Measurements from ENCODE around the gene OCA2. TPM values are rescaled to one million over a fixed set of nuclear protein-coding genes. Genes with fewer than 3 reads are reported as not detected.

OCA2 gene
- total RNA-seq, 1 experiment from 2014 or later = 0.13 TPM

- ChIA-PET POLR2A (no interaction called here), CTCF (no interaction called here)
- H3K36me3 ChIP-seq (ENCODE audit: control insufficient read depth, insufficient read depth, low read length) = no peaks in the 10 kb centered on the region
- TF ChIP-seq SIN3A (IDR thresholded peaks at IDR 0.05; ENCODE audit: borderline replicate concordance, insufficient read depth, low read depth, low read length) (no peak), REST (IDR thresholded peaks at IDR 0.05; ENCODE audit: insufficient read depth in 1 of 2, low read depth in 2 of 2, low read length in 1 of 2) (no peak), TCF7L2 (IDR thresholded peaks at IDR 0.05; ENCODE audit: low read depth, low read length) (no peak), POLR2AphosphoS5 (IDR thresholded peaks at IDR 0.05; ENCODE audit: low read depth, low read length) (no peak)
- TF ChIP-seq, protein P1, sequence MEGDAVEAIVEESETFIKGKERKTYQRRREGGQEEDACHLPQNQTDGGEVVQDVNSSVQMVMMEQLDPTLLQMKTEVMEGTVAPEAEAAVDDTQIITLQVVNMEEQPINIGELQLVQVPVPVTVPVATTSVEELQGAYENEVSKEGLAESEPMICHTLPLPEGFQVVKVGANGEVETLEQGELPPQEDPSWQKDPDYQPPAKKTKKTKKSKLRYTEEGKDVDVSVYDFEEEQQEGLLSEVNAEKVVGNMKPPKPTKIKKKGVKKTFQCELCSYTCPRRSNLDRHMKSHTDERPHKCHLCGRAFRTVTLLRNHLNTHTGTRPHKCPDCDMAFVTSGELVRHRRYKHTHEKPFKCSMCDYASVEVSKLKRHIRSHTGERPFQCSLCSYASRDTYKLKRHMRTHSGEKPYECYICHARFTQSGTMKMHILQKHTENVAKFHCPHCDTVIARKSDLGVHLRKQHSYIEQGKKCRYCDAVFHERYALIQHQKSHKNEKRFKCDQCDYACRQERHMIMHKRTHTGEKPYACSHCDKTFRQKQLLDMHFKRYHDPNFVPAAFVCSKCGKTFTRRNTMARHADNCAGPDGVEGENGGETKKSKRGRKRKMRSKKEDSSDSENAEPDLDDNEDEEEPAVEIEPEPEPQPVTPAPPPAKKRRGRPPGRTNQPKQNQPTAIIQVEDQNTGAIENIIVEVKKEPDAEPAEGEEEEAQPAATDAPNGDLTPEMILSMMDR (IDR thresholded peaks at IDR 0.05) = no peak
- H3K27me3 ChIP-seq (ENCODE audit: control insufficient read depth, insufficient read depth, low read length) = no peaks in the 10 kb centered on the region
- H3K4me1 ChIP-seq (ENCODE audit: control insufficient read depth, insufficient read depth, low read length) = no peaks in the 10 kb centered on the region
- no peaks in the 10 kb centered on the region for H3K9me3 ChIP-seq (ENCODE audit: control insufficient read depth, insufficient read depth, low read depth, low read length)
- intact Hi-C loops (cut with micrococcal nuclease; ENCODE audit: unreplicated experiment) (no loop called here), in situ Hi-C loops (cut with HindIII; ENCODE audit: low pct_unique_long_range_greater_than_20kb, low sequenced_read_pairs) (no loop called here)
- no peak for DNase-seq (ENCODE audit: low read depth, low spot score)
- no peak overlapping the region for H3K27ac ChIP-seq (ENCODE audit: low read length)
- BruUV-seq (replicated peaks) = no TSS peak
- H3K4me3 ChIP-seq (ENCODE audit: low read depth in 2 of 2, low read length in 2 of 2) = no peak overlapping the region
- no peak for ATAC-seq
Measured at GRCh38 chr15:28026221-28026620, 72.9 kb downstream of the OCA2 start.

- no peak for TF ChIP-seq REST (IDR thresholded peaks at IDR 0.05; ENCODE audit: insufficient read depth in 1 of 2, low read depth in 2 of 2, low read length in 1 of 2)
- TF ChIP-seq SIN3A (IDR thresholded peaks at IDR 0.05; ENCODE audit: borderline replicate concordance, insufficient read depth, low read depth, low read length) = no peak
- TF ChIP-seq, protein P1 (IDR thresholded peaks at IDR 0.05) = no peak
- no peak for TF ChIP-seq POLR2AphosphoS5 (IDR thresholded peaks at IDR 0.05; ENCODE audit: low read depth, low read length)
- no peak for TF ChIP-seq TCF7L2 (IDR thresholded peaks at IDR 0.05; ENCODE audit: low read depth, low read length)
- Histone ChIP-seq H3K4me3 (ENCODE audit: low read depth in 2 of 2, low read length in 2 of 2) (no peak overlapping the region), H3K27me3 (ENCODE audit: control insufficient read depth, insufficient read depth, low read length) (no peaks in the 10 kb centered on the region), H3K9me3 (ENCODE audit: control insufficient read depth, insufficient read depth, low read depth, low read length) (no peaks in the 10 kb centered on the region), H3K4me1 (ENCODE audit: control insufficient read depth, insufficient read depth, low read length) (no peaks in the 10 kb centered on the region), H3K36me3 (ENCODE audit: control insufficient read depth, insufficient read depth, low read length) (no peaks in the 10 kb centered on the region), H3K27ac (ENCODE audit: low read length) (no peak overlapping the region)
- no TSS peak for BruUV-seq (replicated peaks)
- ATAC-seq (no peak), DNase-seq (ENCODE audit: low read depth, low spot score) (no peak)
- ChIA-PET CTCF (no interaction called here), POLR2A (no interaction called here)
- in situ Hi-C loops (cut with HindIII; ENCODE audit: low pct_unique_long_range_greater_than_20kb, low sequenced_read_pairs) = no loop called here
- intact Hi-C loops (cut with micrococcal nuclease; ENCODE audit: unreplicated experiment) = no loop called here
Measured at GRCh38 chr15:28025413-28025812, 73.7 kb downstream of the OCA2 start.

Data from Panc1 (cell line).